ENCODE results near the gene PACRG.

- TF ChIP-seq CTCF (conservative IDR thresholded peaks at IDR 0.05; ENCODE audit: low read length) (no peak), EZH2phosphoT487 (IDR thresholded peaks at IDR 0.05; ENCODE audit: borderline replicate concordance, low read depth, low read length) (no peak)
Observed at GRCh38 chr6:162751211-162751859, 23.6 kb downstream of the PACRG start.

All from OCI-LY7 (cell line).